Right atrium auricular region (tissue), 2 donors: ENCODE data around the gene CFHR2. TPM values are rescaled to one million over a fixed set of nuclear protein-coding genes. Genes with fewer than 3 reads are reported as not detected.
"Not testable (repeated sequence)": the region's sequence is repeated elsewhere in the genome, so short reads cannot be mapped to it uniquely, and the experiment has no call there.

Experiments
- DNase-seq: peaks from one replicate; pipeline ENCODE4 v3.0.0-alpha.2; 2019; ENCODE audit warnings: low spot score
- H3K27ac ChIP-seq, 2 donors: fragments of 200-600 bp; sonication (generic); 1 replicate in 1 of 2; 2 replicates in 1 of 2; pipeline ENCODE4 v1.5.1; 2016 to 2019
- H3K27me3 ChIP-seq, 2 donors: fragments of 200-600 bp; sonication (generic); one replicate each; pipeline versions ENCODE4 v1.5.1 to v1.6.0; 2017 to 2019
- H3K36me3 ChIP-seq: fragments of 200-600 bp; sonication (generic); one replicate; pipeline ENCODE4 v1.5.1; 2016
- H3K4me1 ChIP-seq, 2 donors: fragments of 200-600 bp; sonication (generic); one replicate each; pipeline versions ENCODE4 v1.5.1 to v1.6.0; 2017 to 2019
- H3K4me3 ChIP-seq, 2 donors: fragments of 200-600 bp; sonication (generic); 1 replicate in 1 of 2; 2 replicates in 1 of 2; pipeline ENCODE4 v1.5.1; 2017 to 2019; ENCODE audit warnings: mild to moderate bottlenecking in 1 of 2, moderate library complexity in 1 of 2
- H3K9me3 ChIP-seq, 2 donors: fragments of 200-600 bp; sonication (generic); one replicate each; pipeline ENCODE4 v1.5.1; 2019
- CTCF ChIP-seq, 2 donors: fragments of 200-600 bp; sonication (generic); IDR thresholded peaks; one replicate each; pipeline ENCODE4 v1.5.1; 2019; ENCODE audit warnings: antibody characterized with exemption in 2 of 2
- total RNA-seq, 2 donors: library from RNA; depleted of rRNA; stranded (reverse); fragments of >200 nt; gene quantifications; one replicate each; pipeline ENCODE4 v1.1.0, GENCODE V29; 2016

Gene CFHR2
- not detected for total RNA-seq

- not testable (repeated sequence) for H3K4me3 ChIP-seq
These were observed at the start of gene CFHR2 for GRCh38 chr1:196943568-196943967. Gene CFHR2, plus strand, starts transcription at chr1:196943738. Its CDS starts 143 bp downstream, at chr1:196943881.

GRCh38 chr1:196896355-196896754 is 47.2 kb upstream of the CFHR2 start:
- no peak for TF ChIP-seq CTCF (IDR thresholded peaks at IDR 0.05)
- Histone ChIP-seq H3K4me3 (no peak overlapping the region), H3K27me3 (no peaks in the 10 kb centered on the region), H3K4me1 (no peaks in the 10 kb centered on the region), H3K36me3 (no peaks in the 10 kb centered on the region), H3K9me3 (no peaks in the 10 kb centered on the region), H3K27ac (no peak overlapping the region)
- DNase-seq = no peak

More at GRCh38 chr1:196943568-196943967, at the start of gene CFHR2:
- H3K27ac ChIP-seq, H3K4me1 ChIP-seq, H3K36me3 ChIP-seq, H3K9me3 ChIP-seq, DNase-seq, H3K27me3 ChIP-seq: not testable (repeated sequence)

GRCh38 chr1:196897158-196897828 is 46.2 kb upstream of the CFHR2 start:
- Histone ChIP-seq H3K27me3 (no peaks in the 10 kb centered on the region), H3K27ac (no peak overlapping the region), H3K9me3 (no peaks in the 10 kb centered on the region), H3K4me1 (no peaks in the 10 kb centered on the region), H3K4me3 (no peak overlapping the region), H3K36me3 (no peaks in the 10 kb centered on the region)
- TF ChIP-seq CTCF (IDR thresholded peaks at IDR 0.05) = no peak
- DNase-seq = no peak

GRCh38 chr1:196902344-196902743 is 41.2 kb upstream of the CFHR2 start:
- Histone ChIP-seq H3K27me3 (no peaks in the 10 kb centered on the region), H3K36me3 (no peaks in the 10 kb centered on the region), H3K27ac (no peak overlapping the region), H3K9me3 (no peaks in the 10 kb centered on the region), H3K4me1 (no peaks in the 10 kb centered on the region), H3K4me3 (no peak overlapping the region)
- TF ChIP-seq CTCF (IDR thresholded peaks at IDR 0.05) = no peak
- DNase-seq = no peak

GRCh38 chr1:196910215-196910614 is 33.3 kb upstream of the CFHR2 start:
- Histone ChIP-seq H3K27ac (no peak overlapping the region), H3K4me3 (no peak overlapping the region), H3K27me3 (no peaks in the 10 kb centered on the region), H3K4me1 (no peaks in the 10 kb centered on the region), H3K9me3 (no peaks in the 10 kb centered on the region), H3K36me3 (no peaks in the 10 kb centered on the region)
- no peak for DNase-seq
- no peak for TF ChIP-seq CTCF (IDR thresholded peaks at IDR 0.05)

- not testable (repeated sequence) for H3K27me3 ChIP-seq, H3K9me3 ChIP-seq, DNase-seq, H3K4me3 ChIP-seq, H3K36me3 ChIP-seq, H3K4me1 ChIP-seq, H3K27ac ChIP-seq
These were observed 31.3 kb upstream of the CFHR2 start for GRCh38 chr1:196912283-196912682.

- H3K4me1 ChIP-seq, H3K27me3 ChIP-seq, H3K4me3 ChIP-seq, H3K9me3 ChIP-seq, H3K36me3 ChIP-seq, H3K27ac ChIP-seq, DNase-seq: not testable (repeated sequence)
These were observed 16.7 kb upstream of the CFHR2 start for GRCh38 chr1:196926839-196927238.

GRCh38 chr1:196932853-196933252 is 10.7 kb upstream of the CFHR2 start:
- H3K27ac ChIP-seq, H3K4me1 ChIP-seq, H3K4me3 ChIP-seq, H3K36me3 ChIP-seq, H3K9me3 ChIP-seq, DNase-seq, H3K27me3 ChIP-seq: not testable (repeated sequence)
